GM20000 (cell line): ENCODE results near the gene TUT7.

ENCODE experiments used
- DNase-seq: peaks from one replicate; pipeline ENCODE4 v3.0.0; 2012; ENCODE audit warnings: low spot score
- CTCF ChIP-seq: IDR thresholded peaks from 2 replicates; pipeline ENCODE4 v1.5.1; 2012; ENCODE audit warnings: mild to moderate bottlenecking, control low read depth; ENCODE audit errors: extremely low read depth, missing control alignments

Gene TUT7

GRCh38 chr9:86274821-86275643 lies 79.2 kb downstream of the TUT7 start:
- DNase-seq = no peak
- no peak for TF ChIP-seq CTCF

DNA sequence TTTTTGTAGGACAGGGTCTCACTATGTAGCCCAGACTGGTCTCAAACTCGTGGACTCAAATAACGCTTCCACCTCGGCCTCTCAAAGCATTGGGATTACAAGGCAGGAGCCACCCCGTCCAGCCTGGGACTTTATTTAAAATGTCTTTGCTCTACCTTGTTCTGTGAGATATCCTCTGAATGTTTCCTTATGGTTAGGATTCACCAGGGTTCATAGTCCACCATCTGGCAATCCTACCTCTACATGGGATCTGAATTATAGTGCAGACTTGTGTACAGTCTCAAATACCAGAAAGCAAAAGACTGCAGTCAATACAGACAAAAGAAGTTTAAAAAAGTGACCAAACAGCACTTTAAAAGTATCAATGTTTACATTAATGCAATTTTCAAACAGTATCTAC lies 82.0 kb downstream of the TUT7 start:
- no peak for DNase-seq
- TF ChIP-seq CTCF = no peak

DNA sequence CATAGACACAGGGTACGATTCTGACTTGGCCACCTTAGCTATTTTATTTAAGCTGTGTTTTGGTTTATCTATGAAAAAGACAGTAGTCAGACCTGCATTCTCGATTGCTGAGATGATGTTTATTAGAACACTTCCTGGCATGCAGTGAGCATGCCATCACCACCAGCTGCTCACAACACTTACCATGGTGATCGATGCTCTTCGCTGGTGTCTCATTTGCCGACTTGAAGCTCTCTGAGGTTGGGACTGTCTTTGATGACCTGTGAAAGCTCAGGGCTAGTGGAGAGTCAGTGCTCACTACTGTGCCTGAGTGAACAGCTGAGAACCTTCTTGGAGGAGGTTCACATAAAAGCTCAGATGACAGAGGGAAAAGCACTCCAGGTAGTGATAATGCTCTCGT lies 90.3 kb downstream of the TUT7 start:
- TF ChIP-seq CTCF = no peak
- no peak for DNase-seq

DNA sequence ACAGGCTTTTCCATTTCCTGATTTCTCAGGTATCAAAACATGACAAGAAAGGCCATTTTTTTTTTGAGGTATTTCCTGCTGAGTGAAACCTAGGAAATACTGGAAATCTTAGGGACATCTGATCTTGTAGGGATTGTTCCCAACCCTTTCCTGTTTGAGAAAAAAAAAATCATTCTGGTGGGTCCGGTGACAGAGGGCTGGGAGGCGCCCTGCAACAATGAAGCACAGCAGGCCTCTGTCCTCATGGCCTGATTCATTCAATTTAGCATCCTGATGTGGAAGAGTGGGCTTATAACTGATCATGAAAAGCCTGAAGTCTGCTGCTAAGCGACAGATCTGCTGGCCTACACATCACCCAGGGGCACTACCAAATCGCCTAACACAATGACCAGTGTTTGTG lies 91.7 kb downstream of the TUT7 start:
- no peak for TF ChIP-seq CTCF
- DNase-seq = no peak

GRCh38 chr9:86259557-86259956 lies 94.7 kb downstream of the TUT7 start, which contains the start of gene C9orf153:
Gene C9orf153, minus strand, starts transcription at chr9:86259657. Its CDS starts 30,054 bp downstream, at chr9:86229603.
- TF ChIP-seq CTCF = no peak

GRCh38 chr9:86257391-86257790 lies 96.8 kb downstream of the TUT7 start:
- DNase-seq = no peak
- no peak for TF ChIP-seq CTCF

More at GRCh38 chr9:86259557-86259956, 94.7 kb downstream of the TUT7 start, which contains the start of gene C9orf153:
- no peak for DNase-seq

GRCh38 chr9:86256653-86257052 lies 97.6 kb downstream of the TUT7 start:
- DNase-seq = no peak
- TF ChIP-seq CTCF = no peak
